Astrocyte of the spinal cord (primary cell): ENCODE measurements around the gene AAMP.
A peak's percentile ranks its signal among the peaks of the same experiment; 100 is the strongest.

Source experiments
- DNase-seq: peaks from one replicate; pipeline ENCODE4 v3.0.0; 2011; ENCODE audit warnings: low read depth, low spot score
- H3K4me3 ChIP-seq: 2 replicates; pipeline ENCODE4 v1.5.1; 2011; ENCODE audit warnings: low read depth, mild to moderate bottlenecking, low read length, moderate library complexity
- in situ Hi-C: cut with HindIII; loops from 2 replicates; pipeline ENCODE4 v1.10.0; 2017; ENCODE audit warnings: low sequenced_read_pairs
- TF ChIP-seq, protein P1 (sequence below): IDR thresholded peaks from 2 replicates; pipeline ENCODE4 v1.5.1; 2012; ENCODE audit warnings: low read depth, mild to moderate bottlenecking, low read length, inconsistent platforms

The AAMP gene

GRCh38 chr2:218266316-218266979 lies 3.5 kb downstream of the AAMP start:
- TF ChIP-seq, protein P1, sequence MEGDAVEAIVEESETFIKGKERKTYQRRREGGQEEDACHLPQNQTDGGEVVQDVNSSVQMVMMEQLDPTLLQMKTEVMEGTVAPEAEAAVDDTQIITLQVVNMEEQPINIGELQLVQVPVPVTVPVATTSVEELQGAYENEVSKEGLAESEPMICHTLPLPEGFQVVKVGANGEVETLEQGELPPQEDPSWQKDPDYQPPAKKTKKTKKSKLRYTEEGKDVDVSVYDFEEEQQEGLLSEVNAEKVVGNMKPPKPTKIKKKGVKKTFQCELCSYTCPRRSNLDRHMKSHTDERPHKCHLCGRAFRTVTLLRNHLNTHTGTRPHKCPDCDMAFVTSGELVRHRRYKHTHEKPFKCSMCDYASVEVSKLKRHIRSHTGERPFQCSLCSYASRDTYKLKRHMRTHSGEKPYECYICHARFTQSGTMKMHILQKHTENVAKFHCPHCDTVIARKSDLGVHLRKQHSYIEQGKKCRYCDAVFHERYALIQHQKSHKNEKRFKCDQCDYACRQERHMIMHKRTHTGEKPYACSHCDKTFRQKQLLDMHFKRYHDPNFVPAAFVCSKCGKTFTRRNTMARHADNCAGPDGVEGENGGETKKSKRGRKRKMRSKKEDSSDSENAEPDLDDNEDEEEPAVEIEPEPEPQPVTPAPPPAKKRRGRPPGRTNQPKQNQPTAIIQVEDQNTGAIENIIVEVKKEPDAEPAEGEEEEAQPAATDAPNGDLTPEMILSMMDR: no peak
- no peak overlapping the region for H3K4me3 ChIP-seq
- in situ Hi-C loops: no loop called here
- DNase-seq: no peak

DNA sequence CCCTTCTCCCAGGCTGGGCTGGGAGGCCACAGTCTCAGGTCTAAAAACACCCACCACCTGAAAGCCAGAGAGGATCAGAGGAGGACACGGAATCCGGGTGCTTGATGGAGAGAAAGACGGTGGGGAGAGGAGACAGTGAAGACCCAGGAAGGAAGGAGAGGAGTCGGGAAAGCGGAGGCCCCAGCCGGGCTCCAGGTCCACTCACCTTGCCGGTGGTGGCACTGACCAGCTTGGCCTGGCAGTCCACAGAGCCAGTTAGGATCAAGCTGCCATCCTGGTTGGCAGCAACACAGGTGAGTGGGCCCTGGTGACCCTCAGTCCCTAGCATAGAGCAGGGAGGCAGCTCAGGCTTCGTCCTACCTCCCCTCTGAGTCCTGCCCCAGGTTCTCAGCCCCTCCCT lies 4.3 kb downstream of the AAMP start:
- H3K4me3 ChIP-seq: no peak overlapping the region
- in situ Hi-C loops: no loop called here
- TF ChIP-seq, protein P1: no peak
- no peak for DNase-seq

GRCh38 chr2:218264773-218265561 lies 5.0 kb downstream of the AAMP start:
- in situ Hi-C loops: no loop called here
- no peak for DNase-seq
- H3K4me3 ChIP-seq: no peak overlapping the region
- TF ChIP-seq, protein P1: no peak

DNA sequence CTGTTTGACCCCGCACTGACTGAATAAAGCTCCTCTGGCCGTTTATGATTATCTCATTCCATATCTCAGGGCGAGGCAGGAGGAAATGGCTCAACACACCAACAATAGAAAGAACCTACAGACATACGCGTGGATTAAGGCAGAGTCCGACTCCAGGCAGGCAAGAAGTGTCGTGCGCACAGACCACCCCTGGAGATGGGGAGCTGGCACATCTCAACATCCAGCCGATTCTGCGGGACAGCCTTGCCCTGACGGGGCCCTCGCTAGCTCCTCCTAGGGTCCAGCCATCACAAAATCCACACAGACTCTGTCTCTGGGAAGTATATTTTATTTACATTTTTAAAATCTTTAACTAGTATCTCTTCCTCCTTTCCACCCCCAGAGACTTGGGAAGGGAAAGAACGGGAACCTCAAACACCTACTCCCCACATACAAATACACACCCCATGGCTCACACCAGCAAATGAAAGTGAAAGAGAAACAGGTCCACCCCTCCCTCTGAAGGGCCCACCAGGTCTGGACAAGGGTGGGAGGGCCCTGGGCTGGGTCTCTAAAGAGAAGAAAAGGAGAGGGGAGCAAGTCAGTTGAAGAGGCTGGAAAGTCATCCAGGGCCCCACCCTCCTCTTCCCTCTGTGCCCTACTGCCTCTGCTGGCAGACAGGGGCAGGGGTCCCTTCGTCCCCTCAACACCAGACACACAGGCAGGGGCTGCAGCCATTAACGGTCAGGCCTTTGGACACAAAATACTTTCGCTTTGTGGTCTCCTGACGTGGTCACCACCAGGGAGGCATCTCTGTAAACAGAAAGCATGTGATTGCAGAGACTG lies 5.9 kb downstream of the AAMP start:
- H3K4me3 ChIP-seq: no peak overlapping the region
- in situ Hi-C loops: no loop called here
- no peak for DNase-seq

GRCh38 chr2:218262631-218263586 lies 7.0 kb downstream of the AAMP start:
- no peak overlapping the region for H3K4me3 ChIP-seq
- in situ Hi-C loops: no loop called here
- TF ChIP-seq, protein P1: no peak
- DNase-seq: no peak

More for the DNA sequence above, 5.9 kb downstream of the AAMP start:
- TF ChIP-seq, protein P1: peak; percentile 15
